Fibroblast of villous mesenchyme (primary cell): ENCODE data around the gene PRSS12. TPM values are rescaled to one million over a fixed set of nuclear protein-coding genes. Genes with fewer than 3 reads are reported as not detected.

Source experiments
- DNase-seq: peaks from one replicate; pipeline ENCODE4 v3.0.0-alpha.2; 2010; ENCODE audit warnings: low read depth
- H3K4me3 ChIP-seq: 2 replicates; pipeline ENCODE4 v1.5.1; 2011; ENCODE audit warnings: low read depth, mild to moderate bottlenecking, low read length
- total RNA-seq: library from RNA; depleted of rRNA; stranded (reverse); fragments of >200 nt; gene quantifications from 2 replicates; pipeline ENCODE4 v1.2.3, GENCODE V29; 2012
- TF ChIP-seq, protein P1 (sequence below): IDR thresholded peaks from 2 replicates; pipeline ENCODE4 v1.5.1; 2012; ENCODE audit warnings: low read depth, mild to moderate bottlenecking, low read length; ENCODE audit not compliant: insufficient read depth

The PRSS12 gene
- total RNA-seq, 1 donor = 11.7 TPM

DNA sequence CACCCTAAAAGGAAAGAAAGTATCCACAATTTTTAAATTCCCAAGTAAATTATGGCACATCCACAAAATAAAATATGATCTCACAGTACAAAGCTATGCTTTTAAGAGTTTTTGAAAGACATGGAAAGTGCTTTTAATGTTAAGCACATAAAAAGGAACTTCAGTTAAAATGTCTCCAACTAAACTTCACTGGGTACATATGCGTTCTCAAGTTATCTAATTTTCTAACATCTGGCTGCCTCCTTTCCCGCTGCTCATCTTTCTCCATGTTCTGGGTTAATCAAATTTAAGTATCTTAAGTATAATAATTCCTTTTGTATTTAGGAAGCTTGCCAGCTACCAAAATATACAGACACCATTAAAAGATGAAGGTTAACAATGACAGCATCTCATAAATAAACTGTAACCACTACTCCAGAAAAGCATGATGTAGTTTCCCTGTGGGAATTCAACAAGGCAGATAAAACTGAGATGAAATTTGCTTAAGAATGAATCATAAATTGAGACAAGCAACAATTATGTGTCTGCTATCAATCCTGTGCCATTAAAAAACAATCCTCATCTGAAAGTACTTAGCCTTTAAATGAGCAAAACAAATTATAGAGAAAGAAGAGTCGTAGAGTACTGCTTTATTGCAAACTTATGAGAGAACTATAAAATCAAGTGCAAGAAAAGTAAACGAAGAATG, 25.1 kb downstream of the PRSS12 start:
- TF ChIP-seq, protein P1, sequence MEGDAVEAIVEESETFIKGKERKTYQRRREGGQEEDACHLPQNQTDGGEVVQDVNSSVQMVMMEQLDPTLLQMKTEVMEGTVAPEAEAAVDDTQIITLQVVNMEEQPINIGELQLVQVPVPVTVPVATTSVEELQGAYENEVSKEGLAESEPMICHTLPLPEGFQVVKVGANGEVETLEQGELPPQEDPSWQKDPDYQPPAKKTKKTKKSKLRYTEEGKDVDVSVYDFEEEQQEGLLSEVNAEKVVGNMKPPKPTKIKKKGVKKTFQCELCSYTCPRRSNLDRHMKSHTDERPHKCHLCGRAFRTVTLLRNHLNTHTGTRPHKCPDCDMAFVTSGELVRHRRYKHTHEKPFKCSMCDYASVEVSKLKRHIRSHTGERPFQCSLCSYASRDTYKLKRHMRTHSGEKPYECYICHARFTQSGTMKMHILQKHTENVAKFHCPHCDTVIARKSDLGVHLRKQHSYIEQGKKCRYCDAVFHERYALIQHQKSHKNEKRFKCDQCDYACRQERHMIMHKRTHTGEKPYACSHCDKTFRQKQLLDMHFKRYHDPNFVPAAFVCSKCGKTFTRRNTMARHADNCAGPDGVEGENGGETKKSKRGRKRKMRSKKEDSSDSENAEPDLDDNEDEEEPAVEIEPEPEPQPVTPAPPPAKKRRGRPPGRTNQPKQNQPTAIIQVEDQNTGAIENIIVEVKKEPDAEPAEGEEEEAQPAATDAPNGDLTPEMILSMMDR = no peak
- H3K4me3 ChIP-seq = no peak overlapping the region
- DNase-seq = peak; percentile 51

DNA sequence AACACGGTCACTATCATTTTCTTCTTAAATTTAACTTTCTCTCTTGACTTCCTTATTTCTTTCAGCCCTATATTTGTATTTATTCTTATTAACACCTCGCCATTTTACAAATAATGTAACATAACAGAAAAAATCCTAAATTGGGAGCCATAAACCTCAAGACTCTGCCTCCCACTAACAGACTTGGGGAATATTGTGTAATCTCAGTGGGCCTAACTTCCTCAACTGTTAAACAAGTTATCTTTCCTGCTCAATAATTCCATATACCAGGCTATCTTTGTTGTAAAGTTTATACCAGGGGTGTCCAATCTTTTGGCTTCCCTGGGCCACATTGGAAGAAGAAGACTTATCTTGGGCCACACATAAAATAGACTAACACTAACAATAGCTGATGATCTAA, 26.2 kb downstream of the PRSS12 start:
- TF ChIP-seq, protein P1 = no peak
- no peak overlapping the region for H3K4me3 ChIP-seq
- DNase-seq = no peak

DNA sequence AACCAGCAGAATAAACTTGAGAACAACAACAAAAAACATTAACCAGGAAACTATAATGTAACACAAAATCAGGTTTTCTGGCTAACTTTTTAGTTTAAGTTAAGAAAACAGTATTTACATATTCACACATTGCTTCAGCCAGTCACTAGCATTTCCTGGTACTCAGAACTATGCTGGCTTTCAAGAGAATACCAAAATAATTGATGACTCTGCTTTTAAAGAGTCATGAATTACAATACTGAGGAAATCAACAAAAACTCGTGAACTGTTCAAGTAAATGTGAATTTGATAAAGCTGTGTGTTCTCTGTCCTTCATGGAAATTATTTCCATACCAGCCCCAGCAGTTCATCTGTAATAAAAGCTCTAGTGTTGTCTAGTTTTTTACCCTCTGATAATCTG, 27.4 kb downstream of the PRSS12 start:
- TF ChIP-seq, protein P1 = no peak
- H3K4me3 ChIP-seq = no peak overlapping the region
- DNase-seq = no peak

DNA sequence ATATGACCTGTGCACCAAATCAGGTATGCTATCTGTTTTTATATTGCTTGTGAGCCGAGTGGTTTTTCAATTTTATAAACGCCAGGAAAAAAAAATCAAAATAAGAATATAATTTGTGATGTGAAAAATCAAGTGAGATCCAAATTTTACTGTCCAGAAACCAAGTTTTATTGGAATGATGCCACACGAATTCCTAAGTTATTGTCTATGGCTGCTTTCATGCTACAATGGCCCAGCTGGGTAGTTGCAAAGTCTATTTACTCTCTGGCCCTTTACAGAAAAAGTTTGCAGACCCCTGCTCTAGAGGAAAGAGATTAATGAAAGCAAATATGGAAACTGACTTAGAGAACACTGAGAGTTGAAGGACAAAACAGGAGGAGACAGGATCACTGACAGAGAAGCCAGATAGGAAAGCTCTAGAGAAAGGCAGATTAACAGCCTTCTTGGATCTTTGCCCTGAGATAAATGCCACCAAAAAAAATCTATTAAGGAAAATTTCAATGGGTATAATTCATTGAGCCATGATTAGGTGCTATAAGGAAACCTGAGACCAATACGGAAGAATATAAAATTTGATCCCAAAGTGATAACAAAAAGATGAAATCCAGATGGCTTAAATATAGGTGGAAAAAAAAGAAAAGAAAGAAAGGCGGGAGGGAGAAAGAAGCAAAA, 29.8 kb downstream of the PRSS12 start:
- no peak overlapping the region for H3K4me3 ChIP-seq
- no peak for DNase-seq
- TF ChIP-seq, protein P1 = no peak

DNA sequence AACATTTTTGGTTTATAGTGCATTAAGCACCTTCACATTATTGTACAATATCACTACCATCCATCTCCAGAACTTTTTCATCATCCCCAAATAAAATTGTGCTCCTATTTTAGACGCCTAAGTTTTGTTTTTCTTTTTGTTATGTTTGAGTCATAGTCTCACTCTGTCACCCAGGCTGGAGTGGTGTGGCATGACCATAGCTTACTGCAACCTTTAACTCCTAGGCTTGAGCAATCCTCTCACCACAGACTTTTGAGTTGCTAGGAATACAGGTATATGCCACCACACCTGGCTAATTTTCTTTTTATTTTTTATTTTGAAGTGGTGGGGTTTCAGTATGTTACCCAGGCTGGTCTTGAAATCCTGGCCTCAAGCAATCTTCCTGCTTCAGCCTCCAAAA, 33.9 kb downstream of the PRSS12 start:
- no peak overlapping the region for H3K4me3 ChIP-seq
- DNase-seq = no peak
- TF ChIP-seq, protein P1 = no peak

DNA sequence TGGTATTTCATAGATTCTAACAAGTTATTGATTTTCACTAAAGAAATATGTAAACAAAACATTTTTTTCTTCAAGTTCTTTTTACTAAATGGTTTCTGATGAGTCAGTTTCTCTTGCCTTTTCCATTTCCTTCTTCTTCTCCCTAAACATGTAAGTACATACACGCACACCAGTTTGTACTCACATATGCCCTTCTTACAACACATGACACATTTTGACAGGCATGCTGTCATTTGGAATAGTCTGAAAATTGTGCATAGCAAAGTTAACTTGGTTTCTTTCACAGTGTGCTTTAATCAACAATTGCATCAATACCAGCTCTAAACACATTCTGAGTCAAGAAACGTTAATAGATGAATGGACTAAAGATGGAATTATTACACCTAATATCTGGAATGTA, 35.1 kb downstream of the PRSS12 start:
- DNase-seq = no peak
- no peak overlapping the region for H3K4me3 ChIP-seq
- TF ChIP-seq, protein P1 = no peak
